GM12878 (cell line): ENCODE data around the gene C2. TPM values are rescaled to one million over a fixed set of nuclear protein-coding genes. Genes with fewer than 3 reads are reported as not detected.

Source experiments
- ATAC-seq: fragments of 200-7000 bp; cut with Tn5 transposase; 3 replicates; pipeline ENCODE4 v1.9.1; 2020; ENCODE audit warnings: mild to moderate bottlenecking, moderate library complexity
- BruUV-seq: library from RNA; stranded (reverse); fragments of 400-500 nt; replicated peaks from 2 replicates; lab custom pipeline; 2021; lab: Mats Ljungman, UMichigan
- CTCF ChIA-PET: fragments of 300-600 bp; sonication (Branson Sonifier 250); formaldehyde crosslinking; extraction: SDS; loops from one replicate; lab custom pipeline; 2021; ENCODE audit warnings: inconsistent platforms; lab: Yijun Ruan, JAX
- POLR2A ChIA-PET: fragments of 350-600 bp; formaldehyde crosslinking; extraction: SDS; loops from one replicate; lab custom pipeline; 2021; ENCODE audit warnings: inconsistent platforms; lab: Charles Lee
- RAD21 ChIA-PET: fragments of 300-600 bp; sonication (Branson Sonifier 250); formaldehyde crosslinking; loops from one replicate; lab custom pipeline; 2023; ENCODE audit warnings: antibody characterized with exemption; ENCODE audit not compliant: unreplicated experiment; lab: Charles Lee
- SMC1A ChIA-PET: fragments of 300-600 bp; sonication (Branson Sonifier 250); formaldehyde crosslinking; loops from one replicate; lab custom pipeline; 2023; ENCODE audit not compliant: unreplicated experiment, uncharacterized antibody; lab: Charles Lee
- DNase-seq: peaks from one replicate; pipeline ENCODE4 v3.0.0-alpha.2; 2011; ENCODE audit warnings: low read depth, low spot score
- FAIRE-seq: peaks from 3 replicates; lab custom pipeline; 2011; peaks lifted over from hg19 to GRCh38; lab: Jason Lieb, UNC
- H2AFZ ChIP-seq: 2 replicates; pipeline ENCODE4 v1.6.0; 2011; ENCODE audit warnings: low read depth, low read length, control low read depth; ENCODE audit not compliant: control insufficient read depth
- H3K27ac ChIP-seq: 2 replicates; pipeline ENCODE4 v1.5.1; 2011; ENCODE audit warnings: control low read depth; ENCODE audit not compliant: control insufficient read depth, insufficient read depth
- H3K27me3 ChIP-seq, 2 experiments: replicated peaks in 1 of 2; 2 replicates each; pipeline versions ENCODE4 v1.6.0 to v1.6.1; 2011; ENCODE audit warnings: low read length in 1 of 2; ENCODE audit not compliant: control insufficient read depth in 2 of 2, insufficient read depth in 2 of 2
- H3K36me3 ChIP-seq, 2 experiments: 2 replicates each; pipeline ENCODE4 v1.5.1; 2011; ENCODE audit warnings: low read length in 1 of 2; ENCODE audit not compliant: control insufficient read depth in 2 of 2, insufficient read depth in 2 of 2
- H3K4me1 ChIP-seq: 2 replicates; pipeline ENCODE4 v1.6.1; 2011; ENCODE audit warnings: mild to moderate bottlenecking, low read length, moderate library complexity, mixed read lengths; ENCODE audit not compliant: control insufficient read depth, insufficient read depth
- H3K4me2 ChIP-seq: 2 replicates; pipeline ENCODE4 v1.6.0; 2011; ENCODE audit warnings: control low read depth; ENCODE audit not compliant: control insufficient read depth, insufficient read depth
- H3K4me3 ChIP-seq: fragments of 200-600 bp; sonication (generic); 2 replicates; pipeline ENCODE4 v1.5.1; 2016
- H3K79me2 ChIP-seq: 2 replicates; pipeline ENCODE4 v1.6.0; 2011; ENCODE audit warnings: low read length; ENCODE audit not compliant: control insufficient read depth, insufficient read depth
- H3K9ac ChIP-seq: 2 replicates; pipeline ENCODE4 v1.8.0; 2011; ENCODE audit warnings: low read length, control low read depth, mixed read lengths; ENCODE audit not compliant: control insufficient read depth, insufficient read depth
- H3K9me3 ChIP-seq: replicated peaks from 3 replicates; pipeline ENCODE4 v1.5.1; 2011; ENCODE audit warnings: mild to moderate bottlenecking, low read length; ENCODE audit not compliant: control insufficient read depth, insufficient read depth
- H4K20me1 ChIP-seq: 2 replicates; pipeline ENCODE4 v1.6.0; 2011; ENCODE audit not compliant: control insufficient read depth, insufficient read depth
- CBFB ChIP-seq: IDR thresholded peaks from 2 replicates; pipeline ENCODE4 v1.6.1; 2016; ENCODE audit warnings: antibody characterized with exemption, low read depth
- CHD4 ChIP-seq: fragments of 200-600 bp; sonication (generic); IDR thresholded peaks from 2 replicates; pipeline ENCODE4 v1.6.1; 2016; ENCODE audit warnings: mild to moderate bottlenecking
- KAT2A ChIP-seq: conservative IDR thresholded peaks from 2 replicates; pipeline ENCODE4 v1.6.1; 2011; ENCODE audit warnings: low read depth, low read length; ENCODE audit not compliant: control insufficient read depth
- MTA3 ChIP-seq: IDR thresholded peaks from 2 replicates; pipeline ENCODE4 v1.6.1; 2012; ENCODE audit warnings: low read length, inconsistent platforms, borderline replicate concordance
- RELB ChIP-seq: fragments of 450-650 bp; IDR thresholded peaks from 2 replicates; pipeline ENCODE4 v1.6.1; 2017; ENCODE audit warnings: low read depth, mild to moderate bottlenecking, moderate library complexity
- ZBED1 ChIP-seq: IDR thresholded peaks from 2 replicates; pipeline ENCODE4 v1.6.1; 2016; ENCODE audit warnings: borderline replicate concordance
- WGBS: methylation state at CpG from one replicate; pipeline ENCODE4 v1.1.6; 2016; ENCODE audit warnings: low lambda C conversion rate; ENCODE audit not compliant: insufficient replicate concordance, insufficient coverage; ENCODE audit errors: missing lambda C conversion rate; 5-methylcytosine and 5-hydroxymethylcytosine counted together
- in situ Hi-C: fragments of 300-500 bp; cut with MboI; formaldehyde crosslinking; loops from 9 replicates; pipeline ENCODE4 v1.14.3; 2018; ENCODE audit warnings: mixed read lengths
- intact Hi-C: fragments of 100-400 bp; cut with micrococcal nuclease; formaldehyde crosslinking; loops from one replicate; pipeline ENCODE4 v1.14.2; 2022; ENCODE audit not compliant: unreplicated experiment
- polyA plus RNA-seq, 11 experiments: library from polyadenylated mRNA; depleted of rRNA in 4 of 11; unstranded in 6 of 11; stranded (reverse) in 5 of 11; fragments of >200 nt; fragmentation: Nextera tagmentation in 4 of 11; fragmentation: Illumina TruSeq in 1 of 11; extraction: Ambion mirVana in 4 of 11; extraction: Trizol in 1 of 11; gene quantifications; 1 replicate in 1 of 11; 2 replicates in 10 of 11; pipeline versions ENCODE4 v1.2.1 to v1.2.3, GENCODE V29; 2011 to 2016; ENCODE audit warnings: inconsistent platforms in 2 of 11, missing spikeins in 2 of 11, low read depth in 1 of 11
- total RNA-seq, 4 experiments: library from RNA; depleted of rRNA in 3 of 4; stranded (reverse); fragments of >200 nt in 3 of 4; fragmentation: Illumina TruSeq in 1 of 4; extraction: Trizol in 1 of 4; gene quantifications; 2 replicates each; pipeline versions ENCODE4 v1.2.1 to v1.2.3, GENCODE V29; 2013 to 2021
- TF ChIP-seq, protein P1 (sequence below): fragments of 150-350 bp; IDR thresholded peaks from 2 replicates; pipeline ENCODE4 v1.6.1; 2016; ENCODE audit warnings: low read depth, low read length

C2 gene
- total and polyA plus RNA-seq, 10 of the 15 experiments (the other 5 are each of a cell fraction or from before 2014, with no cell fraction given): 0.06 to 0.97 (median 0.21) TPM; not detected in 5

GRCh38 chr6:31927863-31928671 is 550 bp downstream of the C2 start:
- no peak for ATAC-seq
- Histone ChIP-seq H3K79me2 (no peaks in the 10 kb centered on the region), H3K27ac (no peak overlapping the region), H2AFZ (no peak overlapping the region), H3K36me3 (no peaks in the 10 kb centered on the region), H3K4me1 (no peaks in the 10 kb centered on the region), H3K9me3 (peaks cover 1% of the 10 kb centered on the region; the same call in 1 of the 3 replicates), H3K4me2 (no peak overlapping the region), H3K27me3 (no peaks in the 10 kb centered on the region), H3K9ac (no peak overlapping the region), H3K4me3 (no peak overlapping the region), H4K20me1 (no peaks in the 10 kb centered on the region)
- 26% methylated on average over 11 of the region's 11 CpGs for WGBS
- no peak for DNase-seq
- BruUV-seq: no TSS peak
- intact Hi-C loops (no loop called here), in situ Hi-C loops (no loop called here)
- ChIA-PET SMC1A (no interaction called here), RAD21 (no interaction called here), POLR2A (no interaction called here), CTCF (interaction anchor here (1.0 kb wide), 1 partner anchor 191 kb away, joined by 3 read pairs; no protein-coding TSS in a partner anchor)
- FAIRE-seq: no peak
- no peak for TF ChIP-seq MTA3
- TF ChIP-seq CBFB: no peak
- TF ChIP-seq RELB: no peak
- TF ChIP-seq KAT2A: no peak
- TF ChIP-seq ZBED1: no peak
- TF ChIP-seq, protein P1, sequence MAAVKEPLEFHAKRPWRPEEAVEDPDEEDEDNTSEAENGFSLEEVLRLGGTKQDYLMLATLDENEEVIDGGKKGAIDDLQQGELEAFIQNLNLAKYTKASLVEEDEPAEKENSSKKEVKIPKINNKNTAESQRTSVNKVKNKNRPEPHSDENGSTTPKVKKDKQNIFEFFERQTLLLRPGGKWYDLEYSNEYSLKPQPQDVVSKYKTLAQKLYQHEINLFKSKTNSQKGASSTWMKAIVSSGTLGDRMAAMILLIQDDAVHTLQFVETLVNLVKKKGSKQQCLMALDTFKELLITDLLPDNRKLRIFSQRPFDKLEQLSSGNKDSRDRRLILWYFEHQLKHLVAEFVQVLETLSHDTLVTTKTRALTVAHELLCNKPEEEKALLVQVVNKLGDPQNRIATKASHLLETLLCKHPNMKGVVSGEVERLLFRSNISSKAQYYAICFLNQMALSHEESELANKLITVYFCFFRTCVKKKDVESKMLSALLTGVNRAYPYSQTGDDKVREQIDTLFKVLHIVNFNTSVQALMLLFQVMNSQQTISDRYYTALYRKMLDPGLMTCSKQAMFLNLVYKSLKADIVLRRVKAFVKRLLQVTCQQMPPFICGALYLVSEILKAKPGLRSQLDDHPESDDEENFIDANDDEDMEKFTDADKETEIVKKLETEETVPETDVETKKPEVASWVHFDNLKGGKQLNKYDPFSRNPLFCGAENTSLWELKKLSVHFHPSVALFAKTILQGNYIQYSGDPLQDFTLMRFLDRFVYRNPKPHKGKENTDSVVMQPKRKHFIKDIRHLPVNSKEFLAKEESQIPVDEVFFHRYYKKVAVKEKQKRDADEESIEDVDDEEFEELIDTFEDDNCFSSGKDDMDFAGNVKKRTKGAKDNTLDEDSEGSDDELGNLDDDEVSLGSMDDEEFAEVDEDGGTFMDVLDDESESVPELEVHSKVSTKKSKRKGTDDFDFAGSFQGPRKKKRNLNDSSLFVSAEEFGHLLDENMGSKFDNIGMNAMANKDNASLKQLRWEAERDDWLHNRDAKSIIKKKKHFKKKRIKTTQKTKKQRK: no peak
- TF ChIP-seq CHD4: no peak
